ENCODE results near the gene APCDD1L.

GRCh38 chr20:58518387-58518786 lies 3.2 kb upstream of the APCDD1L start:
- TF ChIP-seq POLR2A (IDR thresholded peaks at IDR 0.05; ENCODE audit: low read length), result no peak
- no peak for TF ChIP-seq GATA1 (IDR thresholded peaks at IDR 0.05; ENCODE audit: low read depth, low read length)
